ENCODE data around the gene ST6GALNAC1.

GRCh38 chr17:76584427-76585032 lies 59.0 kb downstream of the ST6GALNAC1 start:
- TF ChIP-seq CTCF (IDR thresholded peaks at IDR 0.05) (no peak), POLR2AphosphoS5 (IDR thresholded peaks at IDR 0.05) (no peak), POLR2A (IDR thresholded peaks at IDR 0.05; ENCODE audit: low read depth) (no peak)
